Ectodermal cell (in vitro differentiated cells): ENCODE data around the gene TNS3.

Experiments used
- H3K27ac ChIP-seq: 2 replicates; pipeline ENCODE4 v1.7.0; 2013; ENCODE audit warnings: mild to moderate bottlenecking, low read depth, low read length; ENCODE audit not compliant: insufficient read depth, poor library complexity, severe bottlenecking
- H3K27me3 ChIP-seq: 2 replicates; pipeline ENCODE4 v1.7.0; 2013; ENCODE audit warnings: mild to moderate bottlenecking, low read length; ENCODE audit not compliant: insufficient read depth, control insufficient read depth, poor library complexity, severe bottlenecking
- H3K36me3 ChIP-seq: one replicate; pipeline ENCODE4 v1.7.0; 2013; ENCODE audit warnings: low read length; ENCODE audit not compliant: control insufficient read depth, insufficient read depth
- H3K4me1 ChIP-seq: one replicate; pipeline ENCODE4 v1.7.0; 2013; ENCODE audit warnings: low read length; ENCODE audit not compliant: control insufficient read depth, insufficient read depth
- H3K4me3 ChIP-seq: 2 replicates; pipeline ENCODE4 v1.7.0; 2013; ENCODE audit warnings: low read depth, low read length, control low read depth; ENCODE audit not compliant: insufficient read depth
- H3K9me3 ChIP-seq: 2 replicates; pipeline ENCODE4 v1.7.0; 2013; ENCODE audit warnings: mild to moderate bottlenecking, low read length, moderate library complexity; ENCODE audit not compliant: control insufficient read depth
- WGBS, 2 experiments: methylation state at CpG; one replicate each; pipeline ENCODE4 v1.1.7; 2013; ENCODE audit warnings: missing lambda C conversion rate in 2 of 2; 5-methylcytosine and 5-hydroxymethylcytosine counted together

Gene TNS3

GRCh38 chr7:47511699-47512370 lies 70.1 kb downstream of the TNS3 start:
- 95 to 96% methylated on average over 16 of the region's 16 CpGs for WGBS, 2 experiments
- Histone ChIP-seq H3K36me3 (peaks cover under 1% of the 10 kb centered on the region), H3K9me3 (no peaks in the 10 kb centered on the region), H3K27me3 (no peaks in the 10 kb centered on the region), H3K4me1 (peaks cover 22% of the 10 kb centered on the region), H3K27ac (no peak overlapping the region), H3K4me3 (no peak overlapping the region)

- no peaks in the 10 kb centered on the region for H3K9me3 ChIP-seq
- no peak overlapping the region for H3K4me3 ChIP-seq
- H3K4me1 ChIP-seq, result peaks cover 31% of the 10 kb centered on the region
- H3K27ac ChIP-seq, result no peak overlapping the region
- no peaks in the 10 kb centered on the region for H3K27me3 ChIP-seq
- WGBS, 2 experiments, result 92 to 97% methylated on average over 6 of the region's 6 CpGs
- H3K36me3 ChIP-seq, result no peaks in the 10 kb centered on the region
These were observed 71.1 kb downstream of the TNS3 start for GRCh38 chr7:47510786-47511185.

GRCh38 chr7:47510192-47510591 lies 71.7 kb downstream of the TNS3 start:
- H3K4me3 ChIP-seq, result no peak overlapping the region
- H3K4me1 ChIP-seq, result peaks cover 37% of the 10 kb centered on the region
- H3K27ac ChIP-seq, result no peak overlapping the region
- 95 to 97% methylated on average over 5 of the region's 5 CpGs for WGBS, 2 experiments
- no peaks in the 10 kb centered on the region for H3K36me3 ChIP-seq
- no peaks in the 10 kb centered on the region for H3K9me3 ChIP-seq
- no peaks in the 10 kb centered on the region for H3K27me3 ChIP-seq

GRCh38 chr7:47509571-47509970 lies 72.3 kb downstream of the TNS3 start:
- WGBS, 2 experiments, result 87 to 88% methylated on average over 7 of the region's 7 CpGs
- Histone ChIP-seq H3K27ac (no peak overlapping the region), H3K27me3 (no peaks in the 10 kb centered on the region), H3K4me1 (peaks cover 44% of the 10 kb centered on the region), H3K9me3 (no peaks in the 10 kb centered on the region), H3K36me3 (no peaks in the 10 kb centered on the region), H3K4me3 (no peak overlapping the region)

- H3K4me3 ChIP-seq, result no peak overlapping the region
- peak overlapping the region; percentile 78 for H3K27ac ChIP-seq
- H3K36me3 ChIP-seq, result no peaks in the 10 kb centered on the region
These were observed 73.2 kb downstream of the TNS3 start for GRCh38 chr7:47508389-47509380.

GRCh38 chr7:47507522-47507921 lies 74.4 kb downstream of the TNS3 start:
- H3K27me3 ChIP-seq, result no peaks in the 10 kb centered on the region
- H3K36me3 ChIP-seq, result no peaks in the 10 kb centered on the region
- no peaks in the 10 kb centered on the region for H3K9me3 ChIP-seq
- WGBS, 2 experiments, result 49 to 52% methylated on average over 9 of the region's 9 CpGs
- no peak overlapping the region for H3K4me3 ChIP-seq
- H3K4me1 ChIP-seq, result peaks cover 53% of the 10 kb centered on the region
- H3K27ac ChIP-seq, result peak overlapping the region; percentile 78

More at GRCh38 chr7:47508389-47509380, 73.2 kb downstream of the TNS3 start:
- Histone ChIP-seq H3K4me1 (peaks cover 42% of the 10 kb centered on the region), H3K27me3 (no peaks in the 10 kb centered on the region), H3K9me3 (no peaks in the 10 kb centered on the region)
- WGBS, 2 experiments, result 82 to 83% methylated on average over 11 of the region's 11 CpGs

GRCh38 chr7:47506382-47507339 lies 75.2 kb downstream of the TNS3 start:
- Histone ChIP-seq H3K4me1 (peaks cover 60% of the 10 kb centered on the region), H3K4me3 (no peak overlapping the region), H3K27ac (peak overlapping the region; percentile 50), H3K36me3 (no peaks in the 10 kb centered on the region), H3K27me3 (no peaks in the 10 kb centered on the region), H3K9me3 (no peaks in the 10 kb centered on the region)
- WGBS, 2 experiments, result 95% methylated on average over 14 of the region's 14 CpGs

- Histone ChIP-seq H3K27ac (no peak overlapping the region), H3K4me3 (no peak overlapping the region), H3K9me3 (no peaks in the 10 kb centered on the region), H3K36me3 (no peaks in the 10 kb centered on the region), H3K27me3 (no peaks in the 10 kb centered on the region), H3K4me1 (peaks cover 68% of the 10 kb centered on the region)
- 90 to 94% methylated on average over 12 of the region's 12 CpGs for WGBS, 2 experiments
These were observed 76.5 kb downstream of the TNS3 start for GRCh38 chr7:47505312-47506007.

- Histone ChIP-seq H3K27ac (no peak overlapping the region), H3K27me3 (no peaks in the 10 kb centered on the region), H3K36me3 (no peaks in the 10 kb centered on the region), H3K9me3 (no peaks in the 10 kb centered on the region), H3K4me1 (peaks cover 69% of the 10 kb centered on the region), H3K4me3 (no peak overlapping the region)
- 85 to 88% methylated on average over 13 to 14 of the region's 14 CpGs for WGBS, 2 experiments
These were observed 77.2 kb downstream of the TNS3 start for GRCh38 chr7:47504551-47505311.
